ENCODE results near the gene TCHHL1. TPM values are rescaled to one million over a fixed set of nuclear protein-coding genes. Genes with fewer than 3 reads are reported as not detected.

TCHHL1 gene
- polyA plus RNA-seq, 3 donors from 2014 or later, result not detected

- H3K36me3 Mint-ChIP-seq, result no peaks in the 10 kb centered on the region
- DNase-seq, result no peak
- peaks cover 0 to 15% (median 1%) of the 10 kb centered on the region in 3 donors for H3K27me3 Mint-ChIP-seq (ENCODE audit: low read depth in 3 of 3)
- H3K4me3 Mint-ChIP-seq, result no peak overlapping the region
- H3K4me1 Mint-ChIP-seq, result no peaks in the 10 kb centered on the region
- H3K9me3 Mint-ChIP-seq, result no peaks in the 10 kb centered on the region
- no peak overlapping the region for H3K27ac Mint-ChIP-seq
Observed at GRCh38 chr1:152067929-152068328, 20.9 kb downstream of the TCHHL1 start.

- H3K4me1 Mint-ChIP-seq, result no peaks in the 10 kb centered on the region
- peaks cover 0 to 11% (median under 1%) of the 10 kb centered on the region in 3 donors for H3K27me3 Mint-ChIP-seq (ENCODE audit: low read depth in 3 of 3)
- H3K36me3 Mint-ChIP-seq, result no peaks in the 10 kb centered on the region
- no peak overlapping the region for H3K4me3 Mint-ChIP-seq
- H3K9me3 Mint-ChIP-seq, result no peaks in the 10 kb centered on the region
- DNase-seq, result no peak
- no peak overlapping the region for H3K27ac Mint-ChIP-seq
Observed at GRCh38 chr1:152067150-152067549, 21.7 kb downstream of the TCHHL1 start.

GRCh38 chr1:152061952-152062351 lies 26.9 kb downstream of the TCHHL1 start:
- peaks cover 0 to 10% (median 0%) of the 10 kb centered on the region in 3 donors for H3K27me3 Mint-ChIP-seq (ENCODE audit: low read depth in 3 of 3)
- H3K4me1 Mint-ChIP-seq, result no peaks in the 10 kb centered on the region
- H3K4me3 Mint-ChIP-seq, result no peak overlapping the region
- no peak for DNase-seq
- no peaks in the 10 kb centered on the region for H3K9me3 Mint-ChIP-seq
- no peak overlapping the region for H3K27ac Mint-ChIP-seq
- H3K36me3 Mint-ChIP-seq, result no peaks in the 10 kb centered on the region

- Mint-ChIP-seq H3K9me3 (no peaks in the 10 kb centered on the region), H3K4me1 (peaks cover 3 to 15% of the 10 kb centered on the region in 2 donors), H3K4me3 (no peak overlapping the region), H3K36me3 (no peaks in the 10 kb centered on the region), H3K27ac (no peak overlapping the region), H3K27me3 (ENCODE audit: low read depth in 3 of 3) (peaks cover 3 to 19% (median 13%) of the 10 kb centered on the region in 3 donors)
- no peak for DNase-seq
Observed at GRCh38 chr1:152053375-152053774, 35.5 kb downstream of the TCHHL1 start.

GRCh38 chr1:152052606-152053005 lies 36.3 kb downstream of the TCHHL1 start:
- DNase-seq, result peak; percentile 74 to 78 (median 75)
- H3K27ac Mint-ChIP-seq, result peak overlapping the region in 1 of 6 donors; percentile 42
- no peak overlapping the region for H3K4me3 Mint-ChIP-seq
- no peaks in the 10 kb centered on the region for H3K36me3 Mint-ChIP-seq
- peaks cover 10 to 22% of the 10 kb centered on the region in 2 donors for H3K4me1 Mint-ChIP-seq
- H3K27me3 Mint-ChIP-seq (ENCODE audit: low read depth in 3 of 3), result peaks cover 6 to 16% (median 15%) of the 10 kb centered on the region in 3 donors
- H3K9me3 Mint-ChIP-seq, result no peaks in the 10 kb centered on the region

GRCh38 chr1:152050886-152051675 lies 37.8 kb downstream of the TCHHL1 start:
- no peaks in the 10 kb centered on the region for H3K36me3 Mint-ChIP-seq
- no peaks in the 10 kb centered on the region for H3K9me3 Mint-ChIP-seq
- no peak for DNase-seq
- H3K4me3 Mint-ChIP-seq, result no peak overlapping the region
- H3K4me1 Mint-ChIP-seq, result peaks cover 18 to 28% of the 10 kb centered on the region in 2 donors
- H3K27me3 Mint-ChIP-seq (ENCODE audit: low read depth in 3 of 3), result peaks cover 6 to 13% (median 10%) of the 10 kb centered on the region in 3 donors
- peak overlapping the region in 4 of 6 donors; percentile 52 to 81 (median 72) for H3K27ac Mint-ChIP-seq

GRCh38 chr1:152049291-152050083 lies 39.4 kb downstream of the TCHHL1 start:
- H3K9me3 Mint-ChIP-seq, result no peaks in the 10 kb centered on the region
- H3K4me3 Mint-ChIP-seq, result no peak overlapping the region
- DNase-seq, result no peak
- H3K4me1 Mint-ChIP-seq, result peaks cover 21 to 28% of the 10 kb centered on the region in 2 donors
- peak overlapping the region; percentile 42 to 92 (median 74) for H3K27ac Mint-ChIP-seq
- H3K36me3 Mint-ChIP-seq, result no peaks in the 10 kb centered on the region
- H3K27me3 Mint-ChIP-seq (ENCODE audit: low read depth in 3 of 3), result peaks cover 4 to 10% (median 5%) of the 10 kb centered on the region in 3 donors

- no peaks in the 10 kb centered on the region for H3K9me3 Mint-ChIP-seq
- no peak for DNase-seq
- peak overlapping the region; percentile 95 to 100 (median 98) for H3K27ac Mint-ChIP-seq
- peak overlapping the region; percentile 72 to 89 (median 80) for H3K4me3 Mint-ChIP-seq
- peaks cover 3 to 9% (median 5%) of the 10 kb centered on the region in 3 donors for H3K27me3 Mint-ChIP-seq (ENCODE audit: low read depth in 3 of 3)
- peaks cover 21 to 28% of the 10 kb centered on the region in 2 donors for H3K4me1 Mint-ChIP-seq
- H3K36me3 Mint-ChIP-seq, result no peaks in the 10 kb centered on the region
Observed at GRCh38 chr1:152048416-152049009, 40.4 kb downstream of the TCHHL1 start.

GRCh38 chr1:152047730-152048415 lies 41.0 kb downstream of the TCHHL1 start:
- Mint-ChIP-seq H3K4me3 (peak overlapping the region; percentile 72 to 89 (median 80)), H3K4me1 (peaks cover 21 to 28% of the 10 kb centered on the region in 2 donors)

GRCh38 chr1:152047413-152047729 lies 41.5 kb downstream of the TCHHL1 start:
- peak overlapping the region; percentile 95 to 100 (median 98) for H3K27ac Mint-ChIP-seq
- no peak for DNase-seq

More at GRCh38 chr1:152047730-152048415, 41.0 kb downstream of the TCHHL1 start:
- no peaks in the 10 kb centered on the region for H3K36me3 Mint-ChIP-seq
- H3K9me3 Mint-ChIP-seq, result no peaks in the 10 kb centered on the region
- peak overlapping the region; percentile 95 to 100 (median 98) for H3K27ac Mint-ChIP-seq
- peak; percentile 89 to 90 (median 89) for DNase-seq
- peaks cover 0 to 8% (median 5%) of the 10 kb centered on the region in 3 donors for H3K27me3 Mint-ChIP-seq (ENCODE audit: low read depth in 3 of 3)

GRCh38 chr1:152044386-152044785 lies 44.5 kb downstream of the TCHHL1 start:
- H3K27me3 Mint-ChIP-seq (ENCODE audit: low read depth in 3 of 3), result peaks cover 0 to 6% (median 3%) of the 10 kb centered on the region in 3 donors
- DNase-seq, result no peak
- peaks cover 18 to 21% of the 10 kb centered on the region in 2 donors for H3K4me1 Mint-ChIP-seq
- H3K27ac Mint-ChIP-seq, result no peak overlapping the region
- H3K9me3 Mint-ChIP-seq, result no peaks in the 10 kb centered on the region
- no peak overlapping the region for H3K4me3 Mint-ChIP-seq
- no peaks in the 10 kb centered on the region for H3K36me3 Mint-ChIP-seq

More at GRCh38 chr1:152047413-152047729, 41.5 kb downstream of the TCHHL1 start:
- peaks cover 21 to 23% of the 10 kb centered on the region in 2 donors for H3K4me1 Mint-ChIP-seq
- peaks cover 0 to 5% (median 3%) of the 10 kb centered on the region in 3 donors for H3K27me3 Mint-ChIP-seq (ENCODE audit: low read depth in 3 of 3)
- H3K4me3 Mint-ChIP-seq, result peak overlapping the region; percentile 72 to 89 (median 80)
- no peaks in the 10 kb centered on the region for H3K9me3 Mint-ChIP-seq
- no peaks in the 10 kb centered on the region for H3K36me3 Mint-ChIP-seq

- H3K27ac Mint-ChIP-seq, result no peak overlapping the region
Observed at GRCh38 chr1:152043870-152044269, 45.0 kb downstream of the TCHHL1 start.

GRCh38 chr1:152042030-152042429 lies 46.8 kb downstream of the TCHHL1 start:
- Mint-ChIP-seq H3K4me3 (no peak overlapping the region), H3K36me3 (no peaks in the 10 kb centered on the region), H3K27ac (no peak overlapping the region), H3K4me1 (peaks cover under 1 to 7% of the 10 kb centered on the region in 2 donors), H3K27me3 (ENCODE audit: low read depth in 3 of 3) (peaks cover 0 to 2% (median 0%) of the 10 kb centered on the region in 3 donors), H3K9me3 (no peaks in the 10 kb centered on the region)
- no peak for DNase-seq

More at GRCh38 chr1:152043870-152044269, 45.0 kb downstream of the TCHHL1 start:
- H3K27me3 Mint-ChIP-seq (ENCODE audit: low read depth in 3 of 3), result peaks cover 0 to 7% (median 3%) of the 10 kb centered on the region in 3 donors
- H3K4me3 Mint-ChIP-seq, result no peak overlapping the region
- H3K9me3 Mint-ChIP-seq, result no peaks in the 10 kb centered on the region
- no peaks in the 10 kb centered on the region for H3K36me3 Mint-ChIP-seq
- no peak for DNase-seq
- peaks cover 17 to 21% of the 10 kb centered on the region in 2 donors for H3K4me1 Mint-ChIP-seq
